Activated CD8-positive, alpha-beta memory T cell treated with anti-CD3 and anti-CD28 coated beads, Interleukin-2, amount 50 U/mL, for 48 hours (primary cell): ENCODE data around the gene HLA-DRA.
"Not testable (repeated sequence)": the region's sequence is repeated elsewhere in the genome, so short reads cannot be mapped to it uniquely, and the experiment has no call there.

Experiments used
- DNase-seq: peaks from one replicate; pipeline ENCODE4 v3.0.0-alpha.2; 2020

HLA-DRA gene

DNA sequence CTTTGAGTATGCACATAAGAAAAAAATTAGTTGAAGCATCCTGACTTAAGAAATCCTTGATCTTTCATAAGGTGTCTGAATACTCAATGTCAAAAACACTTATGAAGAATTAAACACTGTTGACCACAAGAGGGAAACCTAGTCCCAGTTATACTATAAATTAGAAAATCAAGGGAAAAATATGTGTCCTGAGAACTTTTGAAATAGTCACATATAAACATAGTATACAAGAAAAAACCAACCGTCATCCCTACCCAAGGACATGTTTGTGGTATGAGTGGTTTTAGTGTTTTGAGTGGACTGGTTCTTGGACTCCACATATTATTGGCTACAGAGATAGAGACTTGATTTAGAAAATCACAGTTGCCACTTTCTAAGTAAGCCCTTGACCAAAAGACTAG lies 7.6 kb upstream of the HLA-DRA start:
- DNase-seq: no peak

DNA sequence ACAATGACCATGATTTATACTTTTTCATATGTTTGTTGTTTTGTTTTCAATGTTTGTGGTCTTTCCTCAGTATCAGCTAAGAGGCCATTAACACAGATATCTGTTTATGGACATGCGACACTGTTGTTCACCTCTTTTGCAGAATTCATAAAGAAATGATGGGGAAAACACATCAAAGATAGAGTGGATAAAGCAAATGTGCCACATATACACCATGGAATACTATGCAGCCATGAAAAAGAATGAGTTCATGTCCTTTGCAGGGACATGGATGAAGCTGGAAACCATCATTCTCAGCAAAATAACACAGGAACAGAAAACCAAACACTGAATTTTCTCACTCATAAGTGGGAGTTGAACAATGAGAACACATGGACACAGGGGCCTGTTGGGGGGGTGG lies 5.7 kb upstream of the HLA-DRA start:
- DNase-seq: not testable (repeated sequence)

DNA sequence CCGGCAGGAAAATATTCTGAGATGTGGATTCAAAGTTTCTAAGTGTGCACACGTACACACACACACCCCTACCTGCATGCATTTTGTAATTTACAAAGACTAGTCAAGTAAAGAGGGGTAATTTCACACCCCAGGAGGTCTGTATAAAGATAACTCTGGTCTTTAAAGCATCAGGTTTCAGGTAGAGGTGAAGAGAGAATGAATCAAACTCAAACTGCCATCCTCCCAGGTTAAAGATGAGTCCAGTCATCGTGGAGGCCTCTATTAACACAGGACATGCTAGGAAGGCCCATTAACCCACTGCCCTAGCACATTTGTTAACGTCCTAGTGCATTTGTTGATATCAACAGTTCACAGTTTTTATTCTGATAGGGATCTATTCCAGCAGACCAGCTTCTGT lies 3.5 kb upstream of the HLA-DRA start:
- DNase-seq: no peak

DNA sequence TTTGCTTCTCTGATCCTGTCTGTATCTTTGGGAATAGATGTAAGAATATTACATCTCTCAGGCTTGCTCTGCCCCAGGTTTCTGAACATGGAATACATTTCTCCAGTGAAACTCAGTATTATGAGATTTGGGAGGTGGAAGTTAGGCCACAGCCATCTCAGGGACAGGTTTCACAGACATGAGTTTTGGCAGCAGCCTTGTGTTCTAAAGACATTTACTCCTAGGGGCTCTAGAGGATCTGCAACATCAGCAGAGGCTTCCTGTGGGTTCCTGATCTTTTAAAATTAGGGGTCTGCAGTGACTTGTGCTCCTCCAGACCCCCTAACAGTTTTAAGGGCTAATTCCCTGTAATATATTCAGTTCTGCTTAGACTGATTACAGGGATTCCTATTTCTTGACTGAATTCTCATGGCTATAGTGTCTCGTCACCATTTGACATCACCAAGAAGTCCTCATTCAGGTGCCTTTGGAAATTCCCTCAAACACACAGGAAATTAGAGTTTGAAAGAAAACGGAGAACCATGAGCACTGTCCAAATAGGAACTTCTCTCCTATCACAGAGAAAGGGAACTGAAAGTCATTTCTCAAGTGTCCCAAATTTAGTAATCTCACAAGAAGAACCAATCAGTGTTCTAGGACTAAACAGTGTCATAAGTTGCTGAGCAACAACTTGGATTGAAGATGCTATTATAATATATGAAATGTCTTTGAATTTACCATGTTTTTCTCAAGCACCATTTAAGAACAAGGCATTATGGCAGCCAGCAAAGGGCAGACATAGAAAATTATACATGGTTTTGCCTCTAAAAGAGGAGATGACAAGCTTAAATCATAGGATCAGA lies 2.5 kb upstream of the HLA-DRA start:
- no peak for DNase-seq

DNA sequence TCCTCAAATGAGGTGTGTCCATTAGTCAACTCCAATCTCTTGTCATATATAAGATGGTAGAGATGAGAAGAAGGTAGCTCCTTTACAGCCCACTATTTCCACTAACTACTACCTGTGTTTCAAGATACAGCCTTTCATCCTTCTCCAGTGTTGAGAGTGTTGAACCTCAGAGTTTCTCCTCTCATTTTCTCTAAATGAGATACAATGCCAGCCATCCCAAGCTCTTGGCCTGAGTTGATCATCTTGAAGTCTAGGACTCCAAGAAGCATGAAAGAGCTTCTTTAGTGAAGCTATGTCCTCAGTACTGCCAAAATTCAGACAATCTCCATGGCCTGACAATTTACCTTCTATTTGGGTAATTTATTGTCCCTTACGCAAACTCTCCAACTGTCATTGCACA lies 548 bp upstream of the HLA-DRA start:
- no peak for DNase-seq

DNA sequence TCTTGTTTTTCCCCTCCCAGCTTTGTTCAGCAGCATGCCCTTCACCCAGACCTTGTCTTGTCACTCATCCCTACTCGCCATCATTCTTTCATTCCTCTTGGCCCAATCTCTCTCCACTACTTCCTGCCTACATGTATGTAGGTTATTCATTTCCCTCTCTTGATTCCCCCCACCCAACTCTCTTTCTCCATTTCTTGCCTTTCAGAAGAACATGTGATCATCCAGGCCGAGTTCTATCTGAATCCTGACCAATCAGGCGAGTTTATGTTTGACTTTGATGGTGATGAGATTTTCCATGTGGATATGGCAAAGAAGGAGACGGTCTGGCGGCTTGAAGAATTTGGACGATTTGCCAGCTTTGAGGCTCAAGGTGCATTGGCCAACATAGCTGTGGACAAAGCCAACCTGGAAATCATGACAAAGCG lies 2.6 kb downstream of the HLA-DRA start:
- DNase-seq: no peak

DNA sequence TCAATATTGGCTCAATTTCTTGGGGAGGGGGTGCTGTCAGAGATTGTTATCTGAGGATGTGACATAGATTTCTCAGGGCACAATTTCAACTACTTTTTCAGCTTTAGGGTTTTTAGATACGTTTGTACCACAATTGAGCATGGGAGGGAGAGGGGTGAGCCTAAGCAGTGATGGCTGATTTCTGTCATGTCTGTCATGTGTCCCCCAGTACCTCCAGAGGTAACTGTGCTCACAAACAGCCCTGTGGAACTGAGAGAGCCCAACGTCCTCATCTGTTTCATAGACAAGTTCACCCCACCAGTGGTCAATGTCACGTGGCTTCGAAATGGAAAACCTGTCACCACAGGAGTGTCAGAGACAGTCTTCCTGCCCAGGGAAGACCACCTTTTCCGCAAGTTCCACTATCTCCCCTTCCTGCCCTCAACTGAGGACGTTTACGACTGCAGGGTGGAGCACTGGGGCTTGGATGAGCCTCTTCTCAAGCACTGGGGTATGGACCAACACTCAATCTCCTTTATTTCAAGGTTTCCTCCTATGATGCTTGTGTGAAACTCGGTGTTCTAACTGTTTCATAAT lies 3.4 kb downstream of the HLA-DRA start:
- DNase-seq: no peak

DNA sequence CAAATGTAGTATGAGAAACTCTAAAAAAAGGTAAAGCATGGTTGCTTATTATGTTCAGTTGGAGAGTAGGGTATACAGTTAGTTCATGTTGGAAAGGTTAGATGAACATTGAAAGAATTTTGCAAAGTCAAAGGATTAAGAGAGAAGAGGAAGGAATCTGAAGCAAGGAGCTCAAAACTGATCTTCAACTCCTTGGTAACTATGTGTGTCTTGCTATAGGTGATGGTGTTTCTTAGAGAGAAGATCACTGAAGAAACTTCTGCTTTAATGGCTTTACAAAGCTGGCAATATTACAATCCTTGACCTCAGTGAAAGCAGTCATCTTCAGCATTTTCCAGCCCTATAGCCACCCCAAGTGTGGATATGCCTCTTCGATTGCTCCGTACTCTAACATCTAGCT lies 4.7 kb downstream of the HLA-DRA start:
- no peak for DNase-seq

DNA sequence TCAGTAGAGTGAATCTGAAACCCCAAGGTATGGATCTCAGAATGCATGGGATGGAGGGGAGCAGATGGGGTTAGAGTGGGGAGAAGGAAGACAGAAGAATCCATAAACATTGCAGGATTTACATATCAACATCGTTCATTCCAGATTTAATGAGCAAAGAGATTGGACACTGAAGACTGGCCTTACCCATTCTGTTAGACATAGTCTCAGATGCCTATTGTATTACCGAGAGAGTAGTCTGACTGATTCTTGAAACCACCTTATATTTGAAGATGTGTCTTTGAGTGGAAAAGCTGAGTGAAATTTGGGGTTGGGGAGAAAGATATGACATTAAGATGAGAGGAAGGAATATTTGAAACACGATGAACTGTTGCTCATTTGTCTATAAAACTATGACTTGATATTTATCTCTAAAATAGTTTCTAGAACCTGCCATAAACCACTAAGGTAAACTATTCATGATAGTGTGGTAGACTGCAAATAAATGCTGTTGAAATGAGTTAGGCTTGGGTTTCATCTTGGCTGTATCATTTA lies 5.7 kb downstream of the HLA-DRA start:
- no peak for DNase-seq

DNA sequence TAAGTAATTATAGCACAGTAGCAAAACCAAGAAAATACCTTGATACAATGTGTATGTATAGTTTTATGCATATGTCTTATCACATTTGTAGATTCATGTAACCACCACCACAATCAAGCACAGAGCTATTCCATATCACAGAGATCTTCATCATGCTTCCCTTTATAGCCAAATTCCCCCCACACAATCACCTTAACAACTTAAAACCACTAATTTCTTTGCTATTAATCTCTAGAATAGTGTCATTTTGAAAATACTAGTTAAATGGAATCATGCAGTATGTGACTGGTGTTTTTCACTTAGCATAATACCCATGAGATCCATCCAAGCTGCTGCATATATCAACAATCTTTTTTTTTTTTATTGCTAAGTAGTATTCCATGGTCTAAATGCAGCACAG lies 8.2 kb downstream of the HLA-DRA start:
- DNase-seq: no peak

DNA sequence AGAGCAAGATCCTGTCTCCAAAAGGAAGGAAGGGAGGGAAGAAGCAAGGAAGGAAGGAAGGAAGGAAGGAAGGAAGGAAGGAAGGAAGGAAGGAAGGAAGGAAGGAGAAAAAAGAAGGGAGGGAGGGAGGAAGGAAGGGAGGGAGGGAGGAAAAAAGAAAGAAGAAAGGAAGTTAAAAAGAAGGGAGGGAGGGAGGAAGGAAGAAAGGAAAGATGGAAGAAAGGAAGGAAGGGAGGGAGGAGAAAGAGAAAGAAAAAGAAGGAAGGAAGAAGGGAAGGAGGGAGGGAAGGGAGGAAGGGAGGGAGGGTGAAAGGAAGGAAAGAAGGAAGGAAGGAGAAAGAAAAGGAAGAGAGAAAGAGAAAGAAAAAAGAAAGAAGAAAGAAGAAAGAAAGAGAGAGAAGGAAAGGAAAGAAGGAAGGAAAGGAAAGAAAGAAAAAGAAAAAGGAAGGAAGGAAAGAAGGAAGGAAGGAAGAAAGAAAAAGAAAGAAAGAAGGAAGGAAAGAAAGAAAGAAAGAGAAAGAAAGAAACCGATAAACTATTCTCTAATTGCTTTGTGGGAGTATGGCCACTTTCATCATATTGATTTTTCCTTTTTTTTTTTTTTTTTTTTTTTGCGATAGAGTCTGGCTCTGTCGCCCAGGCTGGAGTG lies 9.5 kb downstream of the HLA-DRA start:
- DNase-seq: no peak

DNA sequence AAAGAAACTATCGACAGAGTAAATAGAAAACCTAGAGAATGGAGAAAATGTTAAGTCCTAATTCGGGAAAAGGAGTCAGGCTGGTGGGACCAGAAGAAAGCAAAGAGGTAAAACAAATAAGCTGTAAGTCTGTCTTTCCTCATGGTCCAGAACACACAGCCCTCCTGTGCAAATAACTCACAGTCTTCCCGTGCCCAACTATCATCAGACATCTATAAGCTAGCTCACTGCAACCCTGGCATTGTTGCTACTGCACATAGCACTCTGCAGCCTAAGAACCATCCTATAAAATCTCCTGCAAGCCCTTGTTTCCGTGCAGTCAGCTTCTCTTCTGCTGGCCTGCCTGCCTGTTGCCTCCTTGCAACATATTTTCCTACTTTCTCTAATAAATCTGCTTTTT lies 17.4 kb downstream of the HLA-DRA start:
- no peak for DNase-seq

DNA sequence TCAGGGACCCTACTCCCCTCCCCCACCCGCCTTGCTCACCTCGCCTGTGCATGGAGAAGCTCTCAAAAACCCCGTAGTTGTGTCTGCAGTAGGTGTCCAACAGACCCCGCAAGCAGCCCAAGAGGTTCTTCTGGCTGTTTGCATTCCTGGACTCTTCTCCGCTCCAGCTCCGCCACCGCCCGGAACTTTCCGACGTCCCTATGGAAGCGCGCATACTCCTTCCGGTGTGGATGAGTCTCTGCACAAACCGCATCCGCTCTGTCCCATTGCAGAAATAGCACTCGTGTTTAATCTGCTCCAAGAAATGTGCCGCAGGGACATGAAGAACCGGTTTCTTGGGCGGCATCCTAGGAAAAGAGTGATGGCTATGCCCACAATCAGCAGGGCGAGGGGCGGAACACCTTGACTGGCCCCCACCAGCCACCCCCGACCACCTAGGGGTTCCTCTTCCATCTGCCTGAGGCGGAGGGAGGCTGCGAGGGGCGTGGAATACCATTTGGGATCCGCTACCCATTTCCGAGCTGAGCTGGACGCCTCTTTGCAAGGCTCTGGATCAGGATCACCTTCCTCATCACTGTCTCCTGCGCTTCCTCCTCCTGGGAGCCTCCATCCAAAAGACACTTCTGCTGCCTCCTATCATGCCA lies 20.2 kb downstream of the HLA-DRA start:
- DNase-seq: no peak

DNA sequence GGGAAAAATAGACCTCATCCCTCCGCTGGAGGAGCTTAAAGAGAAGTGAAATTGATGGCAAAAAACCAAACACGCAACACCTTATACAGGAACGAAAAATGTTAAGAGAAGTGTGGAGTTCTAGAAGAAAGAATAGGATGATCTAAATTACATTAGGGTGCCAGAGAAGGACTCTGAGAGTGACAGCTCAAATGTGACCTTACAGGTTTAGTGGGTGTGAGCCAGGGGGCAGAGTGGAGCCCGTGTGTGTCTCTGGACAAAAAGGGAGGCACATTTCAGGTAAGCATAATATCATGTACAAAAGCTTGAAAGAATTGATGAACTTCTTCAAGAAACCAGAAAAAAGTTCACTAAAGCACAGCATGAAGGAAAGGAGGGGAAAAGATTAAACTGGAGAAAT lies 20.8 kb downstream of the HLA-DRA start:
- DNase-seq: no peak

DNA sequence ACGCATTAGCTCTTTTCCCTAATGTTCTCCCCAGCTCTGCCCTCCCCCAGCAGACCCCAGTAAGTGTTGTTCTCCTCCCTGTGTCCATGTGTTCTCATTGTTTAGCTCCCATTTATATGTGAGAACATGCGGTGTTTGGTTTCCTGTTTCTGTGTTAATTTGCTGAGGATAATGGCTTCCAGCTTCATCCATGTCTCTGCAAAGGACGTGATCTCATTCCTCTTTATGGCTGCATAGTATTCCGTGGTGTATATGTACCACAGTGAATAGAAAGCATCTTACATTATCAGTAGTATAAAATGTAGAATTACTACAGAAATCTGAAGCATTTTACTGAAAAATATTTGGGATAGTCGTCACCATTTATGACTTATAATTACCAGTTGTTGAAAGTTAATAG lies 21.8 kb downstream of the HLA-DRA start:
- no peak for DNase-seq

DNA sequence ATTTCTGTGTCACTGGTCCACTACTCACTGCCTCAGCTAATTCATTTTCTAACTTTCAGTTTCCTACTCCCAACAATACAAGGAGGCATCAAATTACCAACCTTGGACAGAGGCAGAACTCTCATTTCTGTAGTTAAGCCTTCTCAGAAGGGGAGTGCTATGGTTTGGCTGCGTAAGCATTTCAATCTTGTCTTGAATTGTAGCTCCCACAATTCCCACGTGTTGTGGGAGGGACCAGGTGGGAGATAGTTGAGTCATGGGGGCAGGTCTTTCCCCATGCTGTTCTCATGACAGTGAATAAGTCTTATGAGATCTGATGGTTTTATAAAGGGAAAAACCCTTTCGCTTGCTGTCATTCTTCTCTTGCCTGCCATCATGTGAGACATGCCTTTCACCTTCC lies 22.9 kb downstream of the HLA-DRA start:
- DNase-seq: peak; percentile 64

DNA sequence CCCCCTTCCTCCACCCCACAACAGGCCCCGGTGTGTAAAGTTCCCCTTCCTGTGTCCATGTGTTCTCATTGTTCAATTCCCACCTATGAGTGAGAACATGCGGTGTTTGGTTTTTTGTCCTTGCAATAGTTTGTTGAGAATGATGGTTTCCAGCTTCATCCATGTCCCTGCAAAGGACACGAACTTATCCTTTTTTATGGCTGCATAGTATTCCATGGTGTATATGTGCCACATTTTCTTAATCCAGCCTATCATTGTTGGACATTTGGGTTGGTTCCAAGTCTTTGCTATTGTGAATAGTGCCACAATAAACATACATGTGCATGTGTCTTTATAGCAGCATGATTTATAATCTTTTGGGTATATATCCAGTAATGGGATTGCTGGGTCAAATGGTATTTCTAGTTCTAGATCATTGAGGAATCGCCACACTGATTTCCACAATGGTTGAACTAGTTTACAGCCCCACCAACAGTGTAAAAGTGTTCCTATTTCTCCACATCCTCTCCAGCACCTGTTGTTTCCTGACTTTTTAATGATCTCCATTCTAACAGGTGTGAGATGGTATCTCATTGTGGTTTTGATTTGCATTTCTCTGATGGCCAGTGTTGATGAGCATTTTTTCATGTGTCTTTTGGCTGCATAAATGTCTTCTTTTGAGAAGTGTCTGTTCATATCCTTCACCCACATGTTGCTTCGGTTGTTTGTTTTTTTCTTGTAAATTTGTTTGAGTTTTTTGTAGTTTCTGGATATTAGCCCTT lies 28.2 kb downstream of the HLA-DRA start:
- not testable (repeated sequence) for DNase-seq

DNA sequence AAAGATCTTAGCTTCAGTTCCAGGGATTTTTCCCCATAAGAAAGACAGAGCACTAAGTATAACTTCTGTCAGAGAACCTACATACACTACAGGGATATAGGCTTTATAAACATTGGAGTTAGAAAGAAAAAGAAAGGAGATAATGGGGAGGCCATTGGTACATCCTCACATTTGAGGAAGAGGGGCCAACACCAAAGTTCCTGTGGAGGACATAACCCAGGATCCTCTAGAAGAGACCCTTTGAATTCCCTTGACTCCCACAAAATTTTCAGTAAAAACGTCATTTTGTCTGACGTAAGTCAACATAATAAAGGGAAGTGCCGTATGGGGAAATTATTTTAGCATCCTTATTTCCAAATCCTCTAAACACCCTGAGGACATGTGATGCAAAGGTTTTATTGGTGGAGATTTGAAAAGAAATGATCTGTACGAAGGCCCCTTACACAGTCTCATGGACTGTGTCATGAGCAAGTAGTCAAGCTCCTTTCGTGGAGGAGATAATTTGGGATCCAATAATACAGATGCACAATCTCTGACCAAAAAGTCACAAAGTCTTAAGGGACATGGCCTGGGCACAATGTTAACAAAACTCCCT lies 33.2 kb downstream of the HLA-DRA start:
- no peak for DNase-seq

DNA sequence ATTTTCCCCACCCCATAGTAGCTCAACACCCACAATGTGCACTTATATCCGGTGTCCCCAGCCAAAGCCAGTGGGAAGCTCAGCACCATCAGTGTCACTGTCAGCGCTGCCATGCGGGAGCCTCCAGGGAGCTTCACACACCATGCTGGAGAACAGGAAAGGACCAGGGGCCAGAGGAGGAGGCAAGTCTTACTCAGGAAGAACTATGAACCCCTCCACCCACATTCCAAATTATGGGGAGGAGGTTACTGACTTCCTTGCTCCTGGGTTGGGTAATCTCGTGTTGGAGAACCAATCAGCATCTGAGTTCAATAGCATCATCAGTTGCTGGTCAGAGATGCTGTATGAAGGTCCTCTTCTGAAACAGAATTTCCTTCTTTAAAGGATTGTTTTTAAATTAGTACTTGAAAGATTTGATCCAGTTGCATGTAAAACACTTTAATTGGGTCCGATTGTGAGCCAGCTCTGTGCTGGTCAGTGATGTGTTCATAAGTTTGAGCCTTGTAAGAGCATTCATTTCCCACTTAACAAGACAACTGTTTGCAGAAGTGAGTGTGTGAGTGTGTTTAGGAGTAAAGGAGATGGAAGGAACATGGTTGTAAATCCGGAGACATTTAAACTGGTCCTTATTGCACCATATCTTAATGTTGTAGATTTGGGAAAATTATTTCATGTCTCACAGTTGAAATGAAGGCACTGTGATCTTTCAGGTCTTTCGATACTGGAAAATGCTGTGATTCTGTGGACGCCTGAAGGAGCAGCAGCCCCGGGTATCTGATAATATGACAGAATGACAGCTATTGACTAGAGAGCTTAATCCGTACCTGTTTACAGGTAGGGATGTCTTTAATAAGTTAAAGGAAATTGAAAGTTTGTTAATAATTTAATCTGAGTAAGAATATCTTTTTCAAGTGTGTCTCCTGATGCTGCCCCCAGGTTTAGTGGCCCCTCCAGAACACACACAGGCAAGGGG lies 34.0 kb downstream of the HLA-DRA start:
- not testable (repeated sequence) for DNase-seq

DNA sequence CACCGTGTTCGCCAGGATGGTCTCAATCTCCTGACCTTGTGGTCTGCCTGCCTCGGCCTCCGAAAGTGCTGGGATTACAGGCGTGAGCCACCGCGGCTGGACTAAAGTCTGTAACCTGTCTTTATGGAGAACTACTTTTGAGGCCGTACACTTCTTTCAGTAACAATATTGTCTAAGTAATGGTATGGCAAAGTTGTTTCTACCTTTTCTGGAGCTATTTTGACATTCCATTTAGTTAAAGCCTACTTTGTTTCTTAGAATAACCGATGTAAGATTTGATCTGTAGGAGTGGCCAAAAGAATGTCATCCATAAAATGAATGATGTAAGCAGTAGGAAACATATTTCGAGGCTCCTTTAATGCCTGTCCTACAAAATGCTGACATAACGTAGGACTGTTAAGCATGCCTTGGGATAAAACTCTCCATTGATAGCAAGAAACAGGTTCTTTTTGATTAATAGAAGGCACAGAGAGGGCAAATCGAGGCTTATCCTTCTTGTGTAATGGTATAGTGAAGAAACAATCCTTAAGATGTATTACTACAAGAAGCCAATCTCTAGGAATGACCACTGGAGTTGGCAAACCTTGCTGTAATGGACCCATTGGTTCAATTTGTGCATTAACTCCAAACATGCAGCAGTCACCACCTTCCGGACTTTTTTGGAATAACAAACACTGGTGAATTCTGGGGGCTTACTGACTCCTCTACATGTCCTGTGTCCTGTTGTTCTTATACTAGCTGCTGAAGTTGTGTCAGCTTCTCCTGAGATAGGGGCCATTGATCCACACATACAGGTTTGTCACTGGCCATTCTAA lies 35.9 kb downstream of the HLA-DRA start:
- DNase-seq: no peak
